Measurements from ENCODE around the gene TBCD. TPM values are rescaled to one million over a fixed set of nuclear protein-coding genes. Genes with fewer than 3 reads are reported as not detected.

TBCD gene
- total and polyA plus RNA-seq, 9 of the 15 experiments (the other 6 are each of a cell fraction or from before 2014, with no cell fraction given) = 8.9 to 98.5 (median 28.0) TPM

GRCh38 chr17:82801377-82801970, 49.6 kb downstream of the TBCD start:
- no peak for FAIRE-seq
- Histone ChIP-seq H3K27ac (ENCODE audit: extremely low read depth, low read depth, low read length) (no peak overlapping the region), H3K4me1 (replicated peaks in 1 of 2; ENCODE audit: control insufficient read depth in 2 of 2, insufficient read depth in 2 of 2, low read length in 2 of 2) (peaks cover 0 to 9% of the 10 kb centered on the region in 2 experiments; a peak in 1 of 5 replicates), H3K4me3 (no peak overlapping the region), H3K27me3 (ENCODE audit: control insufficient read depth in 2 of 2, insufficient read depth in 2 of 2, low read length in 2 of 2) (no peaks in the 10 kb centered on the region), H3K9ac (ENCODE audit: insufficient read depth in 1 of 2, low read depth in 2 of 2, low read length in 2 of 2) (no peak overlapping the region), H3K9me1 (ENCODE audit: control insufficient read depth, insufficient read depth, low read length) (no peaks in the 10 kb centered on the region), H3K36me3 (ENCODE audit: control insufficient read depth, insufficient read depth, low read length) (peaks cover 43% of the 10 kb centered on the region; the same call in 2 of the 3 replicates), H3K79me2 (ENCODE audit: control insufficient read depth, insufficient read depth, low read length) (peaks cover 6% of the 10 kb centered on the region; the same call in 1 of the 3 replicates), H3K4me2 (ENCODE audit: insufficient read depth, low read length) (no peak overlapping the region), H3K9me3 (replicated peaks; ENCODE audit: control insufficient read depth, insufficient read depth, low read depth, low read length) (no peaks in the 10 kb centered on the region), H2AFZ (ENCODE audit: low read depth, low read length) (no peak overlapping the region), H4K20me1 (replicated peaks; ENCODE audit: control insufficient read depth, insufficient read depth, low read length) (0 out of 2 replicates have a peak, but pooled peaks cover 3% of the 10 kb centered on the region)
- intact Hi-C loops (cut with micrococcal nuclease) (no loop called here), in situ Hi-C loops (cut with MboI) (no loop called here)
- no TSS peak for BruUV-seq (replicated peaks)
- ChIA-PET CTCF (ENCODE audit: low intra/inter-chr PET ratio) (no interaction called here), POLR2A (no interaction called here)
- no peak for TF ChIP-seq NONO (IDR thresholded peaks at IDR 0.05; ENCODE audit: low read depth in 2 of 2, low read length in 1 of 2)
- no peak for TF ChIP-seq EHMT2 (IDR thresholded peaks at IDR 0.05)
- peak; percentile 44 for TF ChIP-seq POLR2G (IDR thresholded peaks at IDR 0.05; ENCODE audit: low read depth, low read length)
- no peak for TF ChIP-seq SIN3A (IDR thresholded peaks at IDR 0.05; ENCODE audit: borderline replicate concordance in 2 of 2, control insufficient read depth in 1 of 2, low read depth in 2 of 2, low read length in 2 of 2)
- no peak for TF ChIP-seq SETDB1 (IDR thresholded peaks at IDR 0.05; ENCODE audit: low read length)
- 90% methylated on average over 27 of the region's 63 CpGs for WGBS (ENCODE audit: insufficient coverage, low coverage, missing lambda C conversion rate)
- DNase-seq (ENCODE audit: extremely low read depth in 1 of 4, low spot score in 3 of 4) = no peak
- no peak for ATAC-seq
